GM18867 (cell line): ENCODE results near the gene WDR35.
A peak's percentile ranks its signal among the peaks of the same experiment; 100 is the strongest.
"Not testable (repeated sequence)": the region's sequence is repeated elsewhere in the genome, so short reads cannot be mapped to it uniquely, and the experiment has no call there.

Experiments
- ATAC-seq: cut with Tn5 transposase; IDR thresholded peaks from one replicate; pipeline ENCODE4 v1.9.1; 2021; ENCODE audit warnings: mild to moderate bottlenecking, moderate library complexity; ENCODE audit not compliant: unreplicated experiment

Gene WDR35

DNA sequence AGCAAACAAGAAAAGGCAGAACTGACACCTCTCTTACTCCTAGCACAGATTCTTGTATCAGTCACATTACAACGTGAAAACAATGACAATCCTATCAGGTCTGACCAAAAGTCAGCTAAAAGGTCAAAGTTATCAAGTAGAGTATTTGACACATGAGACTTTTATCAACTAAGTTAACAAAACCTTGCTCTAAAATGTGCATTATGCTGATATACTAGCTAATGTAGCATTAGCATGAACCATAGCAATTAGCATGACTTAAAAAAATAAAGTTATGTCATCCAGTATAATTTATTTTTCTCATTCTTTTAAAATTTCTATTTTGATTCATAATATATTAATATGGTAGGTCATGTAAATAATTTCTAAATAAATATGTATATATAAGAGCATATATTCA, 46.7 kb downstream of the WDR35 start:
- no peak for ATAC-seq

DNA sequence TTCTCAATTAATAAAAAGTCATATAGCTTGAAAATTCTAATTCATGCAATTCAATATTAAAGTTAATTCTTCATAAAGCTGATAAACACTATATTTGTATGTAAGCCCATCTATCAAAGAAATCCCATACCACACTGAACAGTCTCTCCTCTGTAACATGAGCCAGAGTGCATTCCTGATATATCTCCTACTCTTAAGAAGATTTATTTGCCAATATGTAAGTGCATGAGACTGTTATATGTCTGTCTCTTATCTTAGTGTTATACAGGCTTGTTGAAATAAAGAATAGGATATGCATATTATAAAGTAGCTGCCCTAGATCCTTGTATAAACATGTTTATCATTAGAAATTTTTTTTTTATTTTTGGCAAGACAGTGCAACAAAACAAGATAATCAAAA, 47.7 kb downstream of the WDR35 start:
- ATAC-seq: no peak

DNA sequence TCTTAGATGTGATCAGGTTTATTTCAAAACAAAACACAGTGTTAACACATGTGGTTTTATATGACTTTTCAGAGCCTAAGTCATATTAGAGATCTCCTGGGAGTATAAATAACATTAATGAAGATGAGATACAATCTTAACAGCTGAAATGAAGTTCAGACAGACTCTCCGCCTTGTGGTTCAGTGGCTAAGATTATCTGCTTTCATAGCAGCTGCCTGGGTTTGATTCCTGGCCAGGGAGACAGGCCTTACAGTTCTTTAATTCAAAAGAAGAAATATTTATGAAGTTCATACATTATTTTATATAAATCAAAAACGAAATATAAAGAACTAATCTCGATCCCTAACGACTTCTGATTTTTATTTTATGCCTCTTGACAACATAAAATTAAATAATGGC, 52.9 kb downstream of the WDR35 start:
- no peak for ATAC-seq

DNA sequence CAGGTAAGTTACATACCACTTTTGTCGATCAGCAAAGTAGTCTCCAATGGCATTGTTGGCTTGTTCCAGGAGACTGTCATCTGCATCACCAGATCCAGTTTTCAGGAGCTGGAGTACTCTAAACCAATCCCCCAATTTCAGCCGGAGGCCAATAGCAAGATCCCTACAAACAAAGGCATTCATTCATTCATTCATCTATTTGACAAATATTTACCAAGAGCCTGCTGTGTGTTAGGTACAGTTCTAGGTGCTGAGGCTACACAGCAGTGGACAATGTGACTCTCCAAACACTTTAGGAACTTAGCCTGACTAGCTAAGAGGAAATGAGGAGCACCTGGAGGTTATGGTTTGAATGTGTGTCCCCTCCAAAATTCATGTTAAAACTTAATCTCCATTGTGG, 53.7 kb downstream of the WDR35 start:
- ATAC-seq: no peak

DNA sequence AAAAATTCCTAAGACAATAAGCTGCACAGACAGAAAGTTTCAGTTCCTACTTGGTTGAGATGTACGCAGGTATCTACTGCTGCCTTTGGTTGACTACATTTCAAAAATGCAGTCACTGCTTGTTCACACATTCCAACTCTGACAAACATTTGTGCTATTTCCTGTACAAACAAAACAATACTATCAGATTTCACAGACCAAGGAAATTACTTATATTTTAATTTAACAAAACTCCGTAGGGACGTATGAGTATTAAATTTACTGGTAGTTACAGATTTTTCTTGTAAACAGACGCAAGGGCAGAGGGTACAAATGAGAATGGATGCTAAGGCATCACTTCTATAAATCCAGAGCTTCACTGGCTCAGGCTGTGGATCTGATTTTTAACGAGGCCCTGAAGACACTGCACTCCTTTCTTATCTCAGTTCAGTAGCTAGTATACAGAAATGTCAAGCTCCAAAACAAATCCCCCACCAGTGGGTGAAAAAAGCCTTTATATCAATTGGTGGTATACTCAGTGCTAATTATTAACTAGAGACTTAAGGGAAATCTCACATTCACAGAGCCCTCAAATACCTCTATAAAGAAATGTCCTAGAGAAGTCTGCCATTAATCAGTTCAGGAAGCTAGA, 56.4 kb downstream of the WDR35 start:
- ATAC-seq: peak; percentile 77

DNA sequence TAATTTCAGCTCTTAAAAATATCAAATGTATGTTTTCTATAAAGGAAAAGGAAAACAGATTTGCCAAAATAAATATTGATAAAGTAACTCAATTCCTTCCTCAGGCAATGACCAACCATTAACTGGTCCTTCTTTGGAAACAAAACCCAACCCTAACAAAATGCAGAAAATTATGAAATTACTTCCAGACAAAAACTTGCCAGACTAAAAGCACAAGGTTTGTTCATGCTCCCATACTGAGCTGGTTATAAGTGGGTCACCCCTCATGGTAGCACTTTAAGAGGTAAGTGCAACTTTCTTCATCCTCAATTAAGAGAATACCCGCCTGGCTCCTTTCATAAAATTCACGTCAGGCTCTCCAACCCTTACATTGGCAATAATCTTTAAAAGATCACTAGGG, 57.0 kb downstream of the WDR35 start:
- ATAC-seq: peak; percentile 17

DNA sequence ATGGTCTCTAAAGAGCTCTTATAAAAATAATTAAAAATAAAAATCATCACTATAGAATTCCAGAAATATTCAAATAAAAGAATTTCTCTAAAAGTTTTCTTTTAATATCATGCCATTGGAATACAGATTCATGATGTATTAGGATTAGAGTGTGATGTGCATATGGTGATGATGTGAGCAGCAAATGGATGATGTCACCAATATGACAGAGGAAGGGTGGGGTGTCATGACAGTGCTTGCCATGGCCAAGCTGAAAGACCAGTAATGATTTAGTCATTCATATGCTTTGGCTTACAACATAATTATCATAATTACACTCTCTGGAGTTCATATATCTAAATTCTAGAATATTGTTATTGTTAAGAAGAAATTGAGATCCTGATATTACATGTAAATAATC, 60.7 kb downstream of the WDR35 start:
- ATAC-seq: no peak

DNA sequence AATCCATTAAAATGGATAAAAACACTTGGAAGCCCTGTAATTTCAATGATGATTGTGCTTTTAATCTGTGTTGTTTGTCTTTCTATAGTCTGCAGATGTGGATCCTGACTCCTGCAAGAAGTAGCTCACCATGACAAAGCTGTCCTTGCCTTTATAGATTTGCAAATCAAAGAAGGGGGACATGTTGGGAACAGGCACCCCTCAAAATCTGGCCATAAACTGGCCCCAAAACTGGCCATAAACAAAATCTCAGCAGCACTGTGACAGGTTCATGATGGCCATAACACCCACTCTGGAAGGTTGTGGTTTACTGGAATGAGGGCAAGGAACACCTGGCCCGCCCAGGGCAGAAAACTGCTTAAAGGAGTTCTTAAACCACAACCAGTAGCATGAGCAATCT, 62.1 kb downstream of the WDR35 start:
- ATAC-seq: not testable (repeated sequence)

DNA sequence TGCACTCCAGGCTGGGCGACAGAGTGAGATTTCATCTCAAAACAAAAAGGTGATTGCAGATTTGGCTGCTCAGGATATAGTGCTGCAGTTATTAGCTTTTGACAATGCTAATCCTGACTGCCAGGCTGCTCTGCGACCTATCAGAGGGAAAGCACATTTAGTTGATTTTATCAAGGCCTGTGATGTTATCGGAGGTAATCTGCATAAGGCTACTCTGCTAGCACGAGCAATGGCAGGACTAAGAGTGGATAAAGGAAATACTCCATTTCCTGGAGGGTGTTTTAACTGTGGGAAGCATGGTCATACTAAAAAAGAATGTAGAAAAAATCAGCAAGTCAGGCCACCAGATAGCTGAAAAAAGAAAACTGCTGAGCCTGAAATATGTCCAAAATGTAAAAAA, 65.4 kb downstream of the WDR35 start:
- not testable (repeated sequence) for ATAC-seq

DNA sequence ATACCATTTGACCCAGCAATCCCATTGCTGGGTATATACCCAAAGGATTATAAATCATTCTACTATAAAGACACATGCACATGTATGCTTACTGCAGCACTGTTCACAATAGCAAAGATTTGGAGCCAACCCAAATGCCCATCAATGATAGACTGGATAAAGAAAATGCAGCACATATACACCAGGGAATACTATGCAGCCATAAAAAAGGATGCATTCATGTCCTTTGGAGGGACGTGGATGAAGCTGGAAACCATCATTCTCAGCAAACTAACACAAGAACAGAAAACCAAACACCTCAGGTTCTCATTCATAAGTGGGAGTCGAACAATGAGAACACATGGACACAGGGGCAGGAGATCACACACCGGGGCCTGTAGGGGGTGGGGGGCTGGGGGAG, 67.7 kb downstream of the WDR35 start:
- ATAC-seq: not testable (repeated sequence)

DNA sequence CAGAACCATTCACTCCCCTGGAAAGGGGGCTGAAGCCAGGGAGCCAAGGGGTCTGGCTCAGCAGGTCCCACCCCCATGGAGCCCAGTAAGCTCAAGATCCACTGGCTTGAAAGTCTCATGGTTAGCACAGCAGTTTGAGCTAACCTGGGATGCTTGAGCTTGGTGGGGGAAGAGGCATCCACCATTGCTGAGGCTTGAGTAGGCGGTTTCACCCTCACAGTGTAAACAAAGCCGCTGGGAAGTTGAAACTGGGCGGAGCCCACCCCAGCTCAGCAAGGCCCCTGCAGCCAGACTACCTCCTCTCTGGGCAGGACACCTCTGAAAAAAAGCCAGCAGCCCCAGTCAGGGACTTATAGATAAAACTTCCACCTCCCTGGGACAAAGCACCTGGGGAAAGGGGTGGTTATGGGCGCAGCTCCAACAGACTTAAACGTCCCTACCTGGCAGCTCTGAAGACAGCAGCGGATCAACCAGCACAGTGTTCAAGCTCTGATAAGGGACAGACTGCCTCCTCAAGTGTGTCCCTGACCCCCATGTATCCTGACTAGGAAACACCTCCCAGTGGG, 73.4 kb downstream of the WDR35 start:
- ATAC-seq: no peak

DNA sequence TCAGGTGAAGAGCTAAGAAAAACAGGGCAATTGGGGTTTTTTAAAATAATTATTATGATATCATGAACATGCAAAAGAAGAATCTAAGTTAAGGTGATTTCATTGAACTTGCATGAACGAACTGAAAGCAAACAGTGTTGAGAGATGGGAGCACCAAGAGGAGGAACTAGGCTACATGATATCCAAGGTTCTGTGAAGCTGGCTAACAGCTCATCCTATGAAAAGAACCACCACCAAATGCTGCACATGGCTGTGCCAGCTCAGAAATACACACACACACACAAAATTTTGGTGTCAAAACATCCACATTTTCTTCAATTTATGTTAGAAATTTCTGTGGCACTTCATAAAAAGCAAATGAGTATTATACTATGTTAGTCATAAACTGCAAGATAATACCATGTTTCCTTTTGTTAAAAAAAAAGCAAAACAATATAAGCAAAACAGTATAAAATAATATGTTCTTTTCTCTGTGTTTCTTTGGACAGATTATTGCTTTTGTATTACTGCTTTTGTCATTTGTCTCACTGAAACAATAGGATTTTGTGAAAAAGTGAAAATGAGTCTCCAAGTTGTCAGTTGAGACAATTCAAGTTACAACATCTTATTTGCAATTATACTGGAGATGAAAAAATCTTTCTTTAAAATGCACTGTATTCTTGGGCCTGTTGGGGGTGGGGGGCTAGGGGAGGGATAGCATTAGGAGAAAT, 75.5 kb downstream of the WDR35 start:
- no peak for ATAC-seq

DNA sequence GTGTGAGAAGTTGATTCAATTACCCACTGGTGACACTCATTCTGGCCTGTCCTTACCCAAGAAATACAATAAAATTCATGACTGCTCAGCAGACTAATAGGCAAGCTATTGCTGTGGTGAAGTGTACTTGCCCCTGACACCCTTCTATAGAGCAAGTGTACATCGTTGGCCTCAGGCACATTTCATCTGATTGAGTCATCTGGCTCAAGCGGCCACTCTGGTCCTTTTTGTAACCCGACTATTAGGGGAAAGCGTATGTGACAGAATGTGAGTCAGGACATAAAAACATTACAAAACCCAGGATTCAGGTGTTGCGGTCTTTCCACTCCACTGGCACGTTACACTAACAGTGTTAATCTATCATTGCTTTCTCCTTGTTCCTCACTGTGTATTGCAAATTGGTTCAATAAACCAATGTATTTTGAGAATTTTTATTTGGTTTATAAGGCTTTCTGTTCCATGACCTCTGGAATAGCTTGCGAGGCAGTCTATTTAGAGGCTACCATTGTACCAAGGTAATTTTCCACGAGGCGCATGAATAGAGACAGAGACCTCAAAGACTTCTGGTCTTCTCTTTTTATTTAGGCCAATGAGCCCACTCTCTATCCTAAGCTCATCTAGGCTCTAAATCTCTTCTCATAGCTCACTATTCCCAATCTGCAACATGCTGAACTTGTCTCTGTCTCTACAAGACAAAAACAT, 77.9 kb downstream of the WDR35 start:
- ATAC-seq: no peak

DNA sequence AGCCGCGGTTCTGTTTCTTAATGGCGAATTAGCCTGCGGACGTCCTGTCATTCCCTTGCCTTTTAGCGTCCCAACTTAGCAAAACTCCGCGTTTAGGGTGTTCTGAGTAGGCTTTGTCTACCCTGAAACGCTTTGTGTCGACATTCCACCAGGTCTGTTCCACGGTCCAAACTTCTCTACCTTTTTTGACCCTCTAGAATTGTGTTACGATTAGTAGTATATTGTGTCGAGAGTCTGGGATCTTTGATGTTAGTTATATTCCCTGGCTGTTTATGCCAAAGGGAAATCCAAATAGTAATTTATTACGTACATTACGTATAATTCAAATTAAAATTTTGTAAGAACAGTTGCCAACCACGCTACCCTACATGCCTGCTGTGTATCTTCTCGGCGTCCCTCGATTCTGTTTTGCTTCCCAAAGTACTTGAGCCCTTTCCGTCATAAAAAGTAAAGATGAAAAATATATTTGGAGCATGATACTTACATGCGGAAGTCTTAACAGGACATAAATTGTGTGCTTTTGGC, 87.6 kb downstream of the WDR35 start:
- peak; percentile 6 for ATAC-seq

DNA sequence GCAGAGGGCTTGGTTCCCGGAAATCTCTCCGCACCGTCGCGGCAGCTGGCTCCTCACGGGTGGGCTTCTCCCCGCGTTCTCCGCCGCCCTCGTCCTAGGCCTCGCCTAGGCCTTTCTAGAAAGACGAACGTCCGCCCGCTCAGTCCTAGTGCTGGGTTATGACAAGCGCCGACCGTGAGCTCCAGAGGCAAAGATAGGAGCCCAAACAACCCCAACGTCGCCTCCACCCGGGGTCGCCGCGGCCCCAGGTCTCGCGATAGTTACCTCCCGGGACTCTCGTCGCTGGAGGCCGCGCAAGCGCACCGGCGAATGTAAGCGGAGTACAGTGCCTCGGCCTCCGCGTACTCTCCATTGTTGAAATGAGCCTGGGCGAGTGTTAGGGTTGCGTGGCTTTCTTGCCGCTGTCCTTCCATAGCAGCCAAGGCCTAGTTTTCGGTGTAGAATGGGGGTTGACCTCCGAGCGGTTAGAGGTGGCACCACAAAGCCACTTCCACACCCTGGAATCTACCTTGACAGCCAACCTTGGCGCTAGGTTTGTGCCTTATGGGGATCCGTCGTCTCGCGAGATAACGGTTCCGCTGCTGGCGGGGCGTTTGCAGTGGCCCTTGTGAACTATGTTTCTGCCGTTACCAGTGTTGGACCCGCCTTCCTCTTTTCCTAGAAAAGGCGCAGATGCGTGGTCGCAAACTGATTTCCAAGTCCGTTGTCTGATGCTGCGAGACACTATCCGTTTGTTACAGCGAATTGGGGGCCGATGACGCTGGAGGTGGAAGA, 88.3 kb downstream of the WDR35 start, which contains the start of gene TTC32:
Gene TTC32 (minus strand): TSS at position 542 of the 774 bp plus-strand sequence. CDS start 129 bp downstream, at position 413.
- peak; percentile 85 for ATAC-seq

DNA sequence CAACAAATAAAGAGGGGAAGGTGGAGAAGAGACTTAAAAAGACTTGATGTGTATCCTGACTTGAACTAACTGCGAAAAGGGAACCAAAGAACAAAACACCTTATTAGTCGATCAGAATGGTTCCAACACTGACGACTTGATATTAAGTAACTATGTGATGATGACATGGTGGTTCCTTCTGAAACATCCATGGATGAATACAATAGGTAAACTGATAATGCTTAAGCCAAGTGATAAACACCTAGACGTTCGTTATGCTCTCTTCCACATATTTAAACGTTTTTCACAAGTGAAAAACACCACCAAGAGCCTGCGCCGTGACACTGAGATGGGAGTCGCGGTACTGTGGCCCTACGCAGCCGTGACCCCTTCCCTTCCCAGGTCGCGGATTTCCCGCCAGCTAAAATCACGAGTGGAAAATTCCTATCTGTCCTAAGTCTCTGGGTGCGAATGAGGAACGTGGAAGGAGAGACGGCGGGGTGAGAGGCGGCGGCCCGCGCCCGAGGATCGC, 88.9 kb downstream of the WDR35 start:
- peak; percentile 1 for ATAC-seq

DNA sequence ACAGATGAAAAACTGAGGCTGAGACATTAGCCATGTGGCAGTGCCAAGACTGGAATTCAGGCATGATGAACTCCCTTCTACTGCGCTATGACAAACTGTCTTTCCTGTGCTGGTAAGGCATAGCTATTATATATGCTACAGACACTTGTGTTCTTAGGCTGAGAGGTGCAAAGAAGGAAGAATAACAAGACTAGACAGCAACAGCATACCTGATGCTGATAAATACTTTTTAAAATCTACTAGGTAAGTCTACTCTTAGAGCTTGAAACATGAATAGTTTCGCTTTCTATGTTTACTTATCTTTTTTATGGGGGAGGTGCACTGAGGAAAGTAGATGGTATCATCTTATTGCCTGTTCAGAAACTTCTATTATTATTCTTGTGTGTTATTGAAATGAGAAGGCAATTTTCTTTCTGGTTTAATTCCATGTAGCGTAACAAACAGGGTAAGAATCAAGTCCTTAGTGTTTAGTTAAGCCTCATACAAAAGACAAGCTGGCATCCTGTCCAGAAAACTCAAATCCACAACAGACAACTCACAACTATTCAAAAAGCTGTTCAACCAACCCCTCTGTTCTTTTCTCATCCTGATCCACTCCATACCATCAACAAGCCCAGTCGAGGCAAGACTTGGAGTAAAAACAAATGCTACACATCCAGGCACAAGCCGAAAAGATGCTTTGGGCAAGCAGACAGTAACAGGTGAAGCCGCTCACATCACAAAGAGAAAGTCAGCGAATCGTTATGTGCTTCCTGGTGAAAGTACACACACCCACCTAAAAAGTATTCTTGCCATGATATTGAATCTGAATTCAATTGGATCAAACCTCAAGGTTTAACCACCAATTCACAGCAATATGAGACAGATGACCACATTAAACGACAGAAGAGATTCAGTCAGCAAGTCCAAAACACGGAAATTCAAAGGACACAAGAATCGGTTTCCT, 89.6 kb downstream of the WDR35 start:
- peak; percentile 41 for ATAC-seq

DNA sequence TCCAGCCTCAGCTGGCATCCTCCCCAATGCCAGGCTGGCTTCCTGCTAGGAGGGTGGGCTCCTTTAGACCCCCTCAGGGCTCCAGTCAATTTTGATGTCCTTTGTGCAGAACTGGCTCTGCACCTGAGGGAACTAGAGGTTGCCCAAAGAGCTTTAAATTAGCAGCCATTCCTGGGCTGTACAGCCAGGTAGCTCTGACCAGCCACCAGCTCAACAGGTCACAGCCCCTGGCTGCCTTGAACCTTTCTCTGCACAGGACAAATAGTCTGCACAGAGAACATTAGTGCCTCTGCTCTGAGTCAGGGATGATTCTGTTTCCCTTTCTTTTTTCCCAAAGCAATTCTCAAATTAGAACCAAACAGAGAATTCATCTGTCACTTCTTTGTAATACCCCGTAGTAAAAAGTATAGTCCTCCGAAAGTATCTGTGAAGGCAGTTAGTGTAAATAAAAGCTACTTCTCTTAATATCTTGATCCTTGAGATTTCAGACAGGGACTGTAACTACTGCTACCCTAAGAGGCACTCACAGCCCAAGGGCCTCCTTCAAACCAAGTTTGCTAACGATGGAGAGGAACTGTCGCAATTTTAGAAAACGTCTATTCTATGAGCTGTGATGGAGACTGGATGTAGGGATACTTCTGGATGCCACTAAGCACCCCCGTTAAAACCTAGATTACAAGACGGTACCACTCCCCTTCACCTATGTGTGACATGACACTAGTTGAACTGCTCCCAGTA, 91.1 kb downstream of the WDR35 start:
- ATAC-seq: no peak
